Testis (tissue), 3 donors: Measurements from ENCODE around the gene ZNF185. TPM values are rescaled to one million over a fixed set of nuclear protein-coding genes. Genes with fewer than 3 reads are reported as not detected.

Experiments used
- DNase-seq: peaks from one replicate; pipeline ENCODE4 v3.0.0-alpha.2; 2019
- H3K27ac ChIP-seq, 2 donors: fragments of 200-600 bp; sonication (generic); one replicate each; pipeline ENCODE4 v1.5.1; 2019
- H3K27me3 ChIP-seq: fragments of 200-600 bp; sonication (generic); one replicate; pipeline ENCODE4 v1.5.1; 2019
- H3K36me3 ChIP-seq: fragments of 200-600 bp; sonication (generic); one replicate; pipeline ENCODE4 v1.5.1; 2017; ENCODE audit warnings: low read depth; ENCODE audit errors: missing control alignments
- H3K4me1 ChIP-seq: fragments of 200-600 bp; sonication (generic); one replicate; pipeline ENCODE4 v1.5.1; 2019
- H3K4me3 ChIP-seq, 2 donors: fragments of 200-600 bp; sonication (generic); one replicate each; pipeline ENCODE4 v1.5.1; 2017 to 2019
- H3K9me3 ChIP-seq: fragments of 200-600 bp; sonication (generic); one replicate; pipeline ENCODE4 v1.5.1; 2017
- POLR2A ChIP-seq: fragments of 450-650 bp; IDR thresholded peaks from one replicate; pipeline ENCODE4 v1.6.1; 2017; ENCODE audit warnings: antibody characterized with exemption, mild to moderate bottlenecking, moderate library complexity
- WGBS, 2 donors: methylation state at CpG; one replicate each; pipeline ENCODE4 v1.1.5; 2018; 5-methylcytosine and 5-hydroxymethylcytosine counted together
- intact Hi-C: fragments of 100-400 bp; cut with DNase I; formaldehyde crosslinking; loops from one replicate; pipeline ENCODE4 v1.15.1; 2023; ENCODE audit warnings: low total_unique reads
- polyA plus RNA-seq: library from polyadenylated mRNA; stranded (reverse); fragments of 350-450 nt; fragmentation: Illumina TruSeq; extraction: RNeasy Lipid Tissue Mini Kit (QIAGEN cat#74804); gene quantifications from one replicate; pipeline ENCODE4 v1.2.3, GENCODE V29; 2014; ENCODE audit warnings: low read depth, low replicate concordance; ENCODE audit not compliant: insufficient read depth
- total RNA-seq, 2 donors: library from RNA; depleted of rRNA; stranded (reverse); fragments of >200 nt; gene quantifications; one replicate each; pipeline ENCODE4 v1.2.3, GENCODE V29; 2016
- TF ChIP-seq, protein P1 (sequence below), 3 experiments: fragments of 450-650 bp in 2 of 3; fragments of 200-600 bp in 1 of 3; sonication (generic) in 1 of 3; IDR thresholded peaks; one replicate each; pipeline ENCODE4 v1.5.1; 2016 to 2019; ENCODE audit warnings: antibody characterized with exemption in 3 of 3, mild to moderate bottlenecking in 2 of 3, moderate library complexity in 1 of 3

Gene ZNF185
- total and polyA plus RNA-seq, 3 donors from 2014 or later: 5.9 to 11.1 (median 6.9) TPM

DNA sequence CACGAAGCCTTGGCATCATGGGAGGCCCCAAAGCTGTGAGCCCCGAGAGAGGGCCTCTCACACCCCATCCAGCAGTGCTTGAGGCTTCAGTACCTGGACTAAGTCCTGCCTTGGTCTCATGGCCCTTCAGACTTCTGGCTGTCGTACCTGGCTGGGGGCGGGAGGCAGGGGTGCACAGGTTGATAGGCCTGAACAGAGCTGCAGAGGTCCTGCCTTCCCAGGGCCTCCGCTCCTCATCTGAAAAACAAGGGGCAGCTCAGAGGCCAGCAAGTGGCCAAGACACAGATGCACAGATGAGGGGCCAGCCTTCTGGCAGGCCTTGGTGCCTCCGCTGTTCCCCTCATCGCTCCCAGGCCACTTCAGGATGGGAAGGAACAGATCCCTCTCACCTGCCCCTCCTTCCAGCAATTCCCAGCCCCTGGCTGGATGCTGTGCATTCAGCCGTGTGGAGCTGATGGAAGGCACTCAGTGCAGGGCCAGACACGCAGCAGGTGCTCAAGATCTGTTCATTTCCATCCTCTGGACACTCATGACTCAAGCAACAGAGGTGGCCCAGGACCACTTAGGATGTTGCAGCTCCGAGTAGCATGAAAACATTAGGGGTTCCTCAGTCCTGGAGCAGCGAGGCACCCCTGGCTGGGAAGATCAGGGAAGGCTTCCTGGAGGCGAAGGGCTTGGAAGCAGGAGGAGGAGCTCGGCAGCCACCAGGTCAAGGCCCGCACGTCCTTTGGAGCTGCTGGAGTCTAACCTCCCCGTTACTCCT lies 1.4 kb downstream of the ZNF185 start:
- no peaks in the 10 kb centered on the region for H3K4me1 ChIP-seq
- TF ChIP-seq POLR2A: no peak
- TF ChIP-seq, protein P1, sequence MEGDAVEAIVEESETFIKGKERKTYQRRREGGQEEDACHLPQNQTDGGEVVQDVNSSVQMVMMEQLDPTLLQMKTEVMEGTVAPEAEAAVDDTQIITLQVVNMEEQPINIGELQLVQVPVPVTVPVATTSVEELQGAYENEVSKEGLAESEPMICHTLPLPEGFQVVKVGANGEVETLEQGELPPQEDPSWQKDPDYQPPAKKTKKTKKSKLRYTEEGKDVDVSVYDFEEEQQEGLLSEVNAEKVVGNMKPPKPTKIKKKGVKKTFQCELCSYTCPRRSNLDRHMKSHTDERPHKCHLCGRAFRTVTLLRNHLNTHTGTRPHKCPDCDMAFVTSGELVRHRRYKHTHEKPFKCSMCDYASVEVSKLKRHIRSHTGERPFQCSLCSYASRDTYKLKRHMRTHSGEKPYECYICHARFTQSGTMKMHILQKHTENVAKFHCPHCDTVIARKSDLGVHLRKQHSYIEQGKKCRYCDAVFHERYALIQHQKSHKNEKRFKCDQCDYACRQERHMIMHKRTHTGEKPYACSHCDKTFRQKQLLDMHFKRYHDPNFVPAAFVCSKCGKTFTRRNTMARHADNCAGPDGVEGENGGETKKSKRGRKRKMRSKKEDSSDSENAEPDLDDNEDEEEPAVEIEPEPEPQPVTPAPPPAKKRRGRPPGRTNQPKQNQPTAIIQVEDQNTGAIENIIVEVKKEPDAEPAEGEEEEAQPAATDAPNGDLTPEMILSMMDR (IDR thresholded peaks at IDR 0.05): no peak
- H3K9me3 ChIP-seq: no peaks in the 10 kb centered on the region
- WGBS, 2 donors: 96 to 98% methylated on average over 3 to 12 of the region's 16 CpGs
- H3K4me3 ChIP-seq: no peak overlapping the region
- intact Hi-C loops: no loop called here
- no peak overlapping the region for H3K27ac ChIP-seq
- no peak for DNase-seq
- no peaks in the 10 kb centered on the region for H3K36me3 ChIP-seq
- no peaks in the 10 kb centered on the region for H3K27me3 ChIP-seq

DNA sequence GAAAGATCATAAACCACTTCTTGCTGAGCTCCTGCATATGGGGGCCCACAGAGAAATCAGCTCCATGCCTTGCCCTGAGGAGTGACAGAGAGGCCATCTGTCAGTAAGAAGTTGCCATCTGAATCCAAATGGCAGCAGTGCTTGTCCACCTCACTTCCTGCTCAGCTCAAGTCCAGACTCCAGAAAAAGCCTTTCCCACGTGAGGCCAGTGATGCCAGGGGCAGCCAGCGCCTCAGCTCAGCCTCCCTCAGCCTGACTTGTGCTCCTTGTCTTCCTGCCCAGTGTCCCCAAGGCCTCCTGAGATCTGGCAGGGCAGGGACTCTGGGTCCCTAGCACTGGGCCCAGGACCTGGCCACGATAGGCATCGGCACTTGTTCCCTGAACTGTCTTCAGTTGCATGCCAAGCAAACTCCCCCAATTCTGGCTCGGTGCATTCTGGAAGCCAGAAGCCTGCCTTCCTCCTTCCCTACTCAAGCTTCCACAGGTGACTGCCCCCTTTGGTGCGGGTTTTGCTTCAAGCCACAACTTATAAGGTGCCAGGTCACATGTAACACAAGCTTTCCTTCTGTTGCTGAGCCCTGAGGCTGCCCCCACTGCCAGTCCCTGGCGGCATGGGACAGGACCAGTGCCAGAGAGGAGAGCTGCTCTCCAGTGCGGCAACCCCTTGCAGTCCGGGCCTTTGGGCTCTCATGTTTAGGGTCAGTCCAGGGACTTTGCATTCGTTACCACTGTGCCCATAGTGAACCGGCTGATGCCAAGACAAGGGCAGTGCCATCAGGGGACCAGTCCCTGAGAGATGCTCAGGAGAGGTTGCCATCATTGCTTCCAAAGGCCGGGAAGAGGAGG lies 2.2 kb downstream of the ZNF185 start:
- H3K4me1 ChIP-seq: no peaks in the 10 kb centered on the region
- no peak overlapping the region for H3K27ac ChIP-seq
- no peaks in the 10 kb centered on the region for H3K9me3 ChIP-seq
- no peak for TF ChIP-seq POLR2A
- TF ChIP-seq, protein P1 (IDR thresholded peaks at IDR 0.05): no peak
- no peak overlapping the region for H3K4me3 ChIP-seq
- WGBS, 2 donors: 70 to 83% methylated on average over 2 to 11 of the region's 12 CpGs
- intact Hi-C loops: no loop called here
- no peaks in the 10 kb centered on the region for H3K36me3 ChIP-seq
- no peak for DNase-seq
- H3K27me3 ChIP-seq: no peaks in the 10 kb centered on the region

DNA sequence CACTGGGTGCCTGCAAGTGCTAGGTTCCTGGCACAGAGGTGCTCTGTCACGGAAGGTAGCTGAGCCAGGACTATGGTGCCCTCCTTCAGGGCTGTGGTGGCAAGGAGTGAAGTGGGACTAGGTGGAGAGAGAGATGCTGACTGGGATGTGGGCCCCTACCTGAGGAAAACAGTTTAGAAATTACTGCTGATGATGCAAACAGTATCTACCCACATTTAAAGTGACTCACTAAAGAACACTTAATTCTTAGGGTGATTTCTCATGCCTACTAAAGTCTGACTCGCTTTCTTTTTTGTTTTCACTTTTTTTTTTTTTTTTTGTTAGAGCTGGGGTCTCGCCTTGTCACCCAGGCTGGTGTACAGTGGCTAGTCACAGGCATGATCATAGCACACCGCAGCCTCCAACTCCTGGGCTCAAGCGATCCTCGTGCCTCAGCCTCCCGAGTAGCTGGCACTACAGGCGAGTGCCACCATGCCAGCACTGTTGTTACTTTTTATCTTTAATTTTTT lies 3.1 kb downstream of the ZNF185 start:
- Histone ChIP-seq H3K27ac (no peak overlapping the region), H3K36me3 (no peaks in the 10 kb centered on the region), H3K27me3 (no peaks in the 10 kb centered on the region), H3K9me3 (no peaks in the 10 kb centered on the region), H3K4me1 (no peaks in the 10 kb centered on the region), H3K4me3 (no peak overlapping the region)
- 90 to 91% methylated on average over 8 of the region's 8 CpGs for WGBS, 2 donors
- TF ChIP-seq POLR2A: no peak
- TF ChIP-seq, protein P1 (IDR thresholded peaks at IDR 0.05): no peak
- no peak for DNase-seq
- intact Hi-C loops: no loop called here

DNA sequence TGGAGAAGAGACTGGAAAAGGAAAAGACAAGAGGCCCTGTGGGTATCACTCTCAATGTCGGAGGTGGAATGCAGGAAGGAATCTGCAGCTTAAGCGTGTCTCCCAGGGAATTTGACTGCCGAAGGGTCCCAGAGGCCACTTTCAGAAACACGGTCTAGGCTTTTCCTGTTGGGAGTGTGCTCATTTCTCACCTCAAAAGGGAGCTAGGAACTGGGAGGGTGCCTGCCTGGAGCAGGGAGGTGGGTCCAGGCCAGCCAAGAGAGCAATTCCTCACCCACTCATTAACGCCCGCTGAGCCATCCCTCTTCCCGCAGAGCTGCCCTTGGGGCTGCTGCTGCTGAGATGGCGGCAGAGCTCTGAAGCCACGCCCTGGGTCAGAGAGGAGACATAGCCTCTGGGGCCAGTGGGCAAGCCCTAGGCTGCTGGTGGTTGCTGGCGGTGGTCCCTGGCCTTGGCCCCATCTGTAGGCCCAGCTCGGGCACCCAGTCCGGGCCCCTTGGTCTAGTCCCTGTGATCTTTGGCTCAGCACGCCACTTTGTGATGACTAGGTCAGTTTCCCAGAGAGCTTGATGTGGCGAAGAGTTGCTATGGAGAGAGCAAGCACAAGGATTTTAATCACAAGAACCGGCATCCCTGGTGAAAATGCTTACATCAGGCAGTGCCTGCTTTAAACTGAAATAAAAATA lies 4.1 kb downstream of the ZNF185 start:
- TF ChIP-seq POLR2A: no peak
- TF ChIP-seq, protein P1 (IDR thresholded peaks at IDR 0.05): no peak
- no peaks in the 10 kb centered on the region for H3K4me1 ChIP-seq
- 83 to 94% methylated on average over 1 to 14 of the region's 15 CpGs for WGBS, 2 donors
- no peak for DNase-seq
- no peak overlapping the region for H3K4me3 ChIP-seq
- no peaks in the 10 kb centered on the region for H3K27me3 ChIP-seq
- H3K27ac ChIP-seq: no peak overlapping the region
- H3K9me3 ChIP-seq: no peaks in the 10 kb centered on the region
- intact Hi-C loops: no loop called here
- H3K36me3 ChIP-seq: no peaks in the 10 kb centered on the region
